SU-DHL-6 (cell line): ENCODE measurements around the gene COL27A1.

Source experiments
- CTCF ChIP-seq: fragments of 200-600 bp; sonication (generic); IDR thresholded peaks from one replicate; pipeline ENCODE4 v1.5.1; 2017; ENCODE audit warnings: antibody characterized with exemption, mild to moderate bottlenecking, low read length, moderate library complexity; ENCODE audit not compliant: insufficient read depth, poor library complexity, severe bottlenecking
- EZH2phosphoT487 ChIP-seq: fragments of 200-600 bp; sonication (generic), shearing (Covaris generic); conservative IDR thresholded peaks from 2 replicates; pipeline ENCODE4 v1.6.1; 2018; ENCODE audit warnings: mild to moderate bottlenecking, antibody characterized with exemption, low read length, moderate library complexity, mixed read lengths

GRCh38 chr9:114300153-114300845, 145.0 kb downstream of the COL27A1 start:
- TF ChIP-seq CTCF (no peak), EZH2phosphoT487 (no peak)
